Neural progenitor cell (in vitro differentiated cells): ENCODE data around the gene CRYBA4. TPM values are rescaled to one million over a fixed set of nuclear protein-coding genes. Genes with fewer than 3 reads are reported as not detected.

ENCODE experiments used
- DNase-seq: peaks from one replicate; pipeline ENCODE4 v3.0.0-alpha.2; 2016; ENCODE audit warnings: low spot score
- H2AFZ ChIP-seq: fragments of 200-600 bp; sonication (generic); replicated peaks from 2 replicates; pipeline ENCODE4 v1.6.1; 2016; ENCODE audit warnings: antibody characterized with exemption
- H3F3A ChIP-seq: fragments of 200-600 bp; sonication (generic); 2 replicates; pipeline ENCODE4 v1.6.1; 2016; ENCODE audit warnings: antibody characterized with exemption, low read depth
- H3K27ac ChIP-seq: fragments of 200-600 bp; sonication (generic); 2 replicates; pipeline ENCODE4 v1.5.1; 2016; ENCODE audit warnings: mild to moderate bottlenecking
- H3K27me3 ChIP-seq: fragments of 200-600 bp; sonication (generic); 2 replicates; pipeline ENCODE4 v1.6.1; 2016; ENCODE audit warnings: mild to moderate bottlenecking, moderate library complexity
- H3K36me3 ChIP-seq: fragments of 200-600 bp; sonication (generic); 2 replicates; pipeline ENCODE4 v1.5.1; 2016
- H3K4me1 ChIP-seq: fragments of 200-600 bp; sonication (generic); 2 replicates; pipeline ENCODE4 v1.6.1; 2016; ENCODE audit warnings: mixed run types
- H3K4me2 ChIP-seq: fragments of 200-600 bp; sonication (generic); 2 replicates; pipeline ENCODE4 v1.6.1; 2016
- H3K4me3 ChIP-seq: fragments of 200-600 bp; sonication (generic); 2 replicates; pipeline ENCODE4 v1.5.1; 2016
- H3K79me2 ChIP-seq: fragments of 200-600 bp; sonication (generic); 2 replicates; pipeline ENCODE4 v1.6.1; 2016; ENCODE audit warnings: low read depth
- H3K9ac ChIP-seq: fragments of 200-600 bp; sonication (generic); 2 replicates; pipeline ENCODE4 v1.6.1; 2016
- H3K9me3 ChIP-seq: fragments of 200-600 bp; sonication (generic); 2 replicates; pipeline ENCODE4 v1.5.1; 2016; ENCODE audit warnings: low read depth
- H4K20me1 ChIP-seq: fragments of 200-600 bp; sonication (generic); 2 replicates; pipeline ENCODE4 v1.6.1; 2016; ENCODE audit warnings: low read depth
- H3K27ac Mint-ChIP-seq: 3 replicates; pipeline ENCODE4 v1.8.0; 2021; ENCODE audit warnings: mixed read lengths
- H3K27me3 Mint-ChIP-seq: 2 replicates; pipeline ENCODE4 v1.8.0; 2022; ENCODE audit warnings: low read depth, mild to moderate bottlenecking, inconsistent platforms, moderate library complexity, mixed read lengths; ENCODE audit not compliant: insufficient read depth
- H3K36me3 Mint-ChIP-seq: 3 replicates; pipeline ENCODE4 v1.8.0; 2021; ENCODE audit warnings: mixed read lengths
- H3K4me1 Mint-ChIP-seq: 3 replicates; pipeline ENCODE4 v1.8.0; 2021; ENCODE audit warnings: mixed read lengths
- H3K4me3 Mint-ChIP-seq: 3 replicates; pipeline ENCODE4 v1.8.0; 2021; ENCODE audit warnings: mild to moderate bottlenecking, moderate library complexity, mixed read lengths
- H3K9me3 Mint-ChIP-seq: 3 replicates; pipeline ENCODE4 v1.8.0; 2020; ENCODE audit warnings: mixed read lengths
- CTCF ChIP-seq: fragments of 200-600 bp; sonication (generic); IDR thresholded peaks from 2 replicates; pipeline ENCODE4 v1.5.1; 2017; ENCODE audit warnings: antibody characterized with exemption, mild to moderate bottlenecking
- EZH2 ChIP-seq: fragments of 200-600 bp; sonication (generic); IDR thresholded peaks from 2 replicates; pipeline ENCODE4 v1.6.1; 2017; ENCODE audit warnings: antibody characterized with exemption, mild to moderate bottlenecking, moderate library complexity
- EZH2phosphoT487 ChIP-seq: fragments of 200-600 bp; sonication (generic); IDR thresholded peaks from 2 replicates; pipeline ENCODE4 v1.6.1; 2017; ENCODE audit warnings: antibody characterized with exemption
- total RNA-seq: library from RNA; depleted of rRNA; stranded (reverse); fragments of >200 nt; gene quantifications from 2 replicates; pipeline ENCODE4 v1.2.3, GENCODE V29; 2015; ENCODE audit warnings: low replicate concordance

The CRYBA4 gene
- total RNA-seq, 1 donor from 2014 or later: 1.1 TPM

GRCh38 chr22:26616650-26617049, 5.1 kb upstream of the CRYBA4 start:
- no peaks in the 10 kb centered on the region for H3K79me2 ChIP-seq
- H3K27me3 Mint-ChIP-seq: peaks cover 20% of the 10 kb centered on the region
- H4K20me1 ChIP-seq: no peaks in the 10 kb centered on the region
- no peak overlapping the region for H3K4me3 ChIP-seq
- H3K36me3 ChIP-seq: no peaks in the 10 kb centered on the region
- peak overlapping the region; percentile 4 for H3K27ac ChIP-seq
- H3K36me3 Mint-ChIP-seq: no peaks in the 10 kb centered on the region
- peak overlapping the region; percentile 68 for H3K4me2 ChIP-seq
- no peak overlapping the region for H3K4me3 Mint-ChIP-seq
- H3K27ac Mint-ChIP-seq: peak overlapping the region; percentile 23
- H3K27me3 ChIP-seq: peaks cover 28% of the 10 kb centered on the region
- peaks cover 65% of the 10 kb centered on the region for H3K4me1 Mint-ChIP-seq
- H2AFZ ChIP-seq: no peak overlapping the region
- H3K9me3 ChIP-seq: no peaks in the 10 kb centered on the region
- H3F3A ChIP-seq: peaks cover 30% of the 10 kb centered on the region
- peak; percentile 35 for DNase-seq
- TF ChIP-seq EZH2phosphoT487: no peak
- TF ChIP-seq CTCF: no peak
- H3K4me1 ChIP-seq: peaks cover 46% of the 10 kb centered on the region
- H3K9me3 Mint-ChIP-seq: no peaks in the 10 kb centered on the region
- H3K9ac ChIP-seq: no peak overlapping the region

- no peak within 1 kb of the TSS for H3K4me3 ChIP-seq
- no peak within 1 kb of the TSS for H3K4me3 Mint-ChIP-seq
- H3K36me3 Mint-ChIP-seq: no peaks in the 10 kb centered on the region
- H2AFZ ChIP-seq: peak within 1 kb of the TSS; percentile 69
- H3K27me3 Mint-ChIP-seq: peaks cover 26% of the 10 kb centered on the region
- H4K20me1 ChIP-seq: no peaks in the 10 kb centered on the region
- H3K27ac ChIP-seq: peak within 1 kb of the TSS; percentile 4
- H3K27me3 ChIP-seq: peaks cover 24% of the 10 kb centered on the region
- H3K36me3 ChIP-seq: no peaks in the 10 kb centered on the region
- TF ChIP-seq CTCF (no peak), EZH2 (no peak), EZH2phosphoT487 (no peak)
- H3K9me3 ChIP-seq: no peaks in the 10 kb centered on the region
- peak within 1 kb of the TSS; percentile 70 for H3K27ac Mint-ChIP-seq
- peaks cover 65% of the 10 kb centered on the region for H3K4me1 Mint-ChIP-seq
- no peaks in the 10 kb centered on the region for H3K79me2 ChIP-seq
- H3K4me1 ChIP-seq: peaks cover 52% of the 10 kb centered on the region
- peaks cover 30% of the 10 kb centered on the region for H3F3A ChIP-seq
- H3K9me3 Mint-ChIP-seq: no peaks in the 10 kb centered on the region
- H3K4me2 ChIP-seq: peak within 1 kb of the TSS; percentile 68
- DNase-seq: peak; percentile 87
- H3K9ac ChIP-seq: no peak within 1 kb of the TSS
These were observed 4.2 kb upstream of the CRYBA4 start, which contains the start of gene CRYBB1 for GRCh38 chr22:26617271-26618199. Gene CRYBB1, minus strand, starts transcription at chr22:26618027. Its CDS starts 1,708 bp downstream, at chr22:26616319.

- no peak overlapping the region for H3K27ac Mint-ChIP-seq
- H3K9me3 Mint-ChIP-seq: no peaks in the 10 kb centered on the region
- no peak overlapping the region for H3K4me3 Mint-ChIP-seq
- DNase-seq: no peak
- no peaks in the 10 kb centered on the region for H4K20me1 ChIP-seq
- peaks cover 55% of the 10 kb centered on the region for H3K4me1 Mint-ChIP-seq
- no peak overlapping the region for H3K27ac ChIP-seq
- no peak overlapping the region for H3K4me2 ChIP-seq
- H3K4me1 ChIP-seq: peaks cover 52% of the 10 kb centered on the region
- H3F3A ChIP-seq: peaks cover 30% of the 10 kb centered on the region
- H3K27me3 ChIP-seq: peaks cover 14% of the 10 kb centered on the region
- no peak overlapping the region for H3K9ac ChIP-seq
- TF ChIP-seq EZH2phosphoT487 (no peak), CTCF (no peak), EZH2 (no peak)
- no peaks in the 10 kb centered on the region for H3K79me2 ChIP-seq
- no peak overlapping the region for H3K4me3 ChIP-seq
- H3K36me3 Mint-ChIP-seq: no peaks in the 10 kb centered on the region
- H3K36me3 ChIP-seq: no peaks in the 10 kb centered on the region
- H3K9me3 ChIP-seq: no peaks in the 10 kb centered on the region
- H3K27me3 Mint-ChIP-seq: peaks cover 27% of the 10 kb centered on the region
- no peak overlapping the region for H2AFZ ChIP-seq
These were observed 3.3 kb upstream of the CRYBA4 start for GRCh38 chr22:26618455-26618854.
